A549 (cell line): ENCODE measurements around the gene ALDH1B1.

Experiments used
- CTCF ChIP-seq: fragments of >200 bp; sonication (Bioruptor Twin); formaldehyde crosslinking; IDR thresholded peaks from 3 replicates; pipeline ENCODE4 v1.5.1; 2016
- TP53 ChIP-seq: fragments of 250-450 bp; sonication (Bioruptor Pico); IDR thresholded peaks from 2 replicates; pipeline ENCODE4 v1.5.0; 2021; ENCODE audit warnings: mild to moderate bottlenecking, moderate library complexity

DNA sequence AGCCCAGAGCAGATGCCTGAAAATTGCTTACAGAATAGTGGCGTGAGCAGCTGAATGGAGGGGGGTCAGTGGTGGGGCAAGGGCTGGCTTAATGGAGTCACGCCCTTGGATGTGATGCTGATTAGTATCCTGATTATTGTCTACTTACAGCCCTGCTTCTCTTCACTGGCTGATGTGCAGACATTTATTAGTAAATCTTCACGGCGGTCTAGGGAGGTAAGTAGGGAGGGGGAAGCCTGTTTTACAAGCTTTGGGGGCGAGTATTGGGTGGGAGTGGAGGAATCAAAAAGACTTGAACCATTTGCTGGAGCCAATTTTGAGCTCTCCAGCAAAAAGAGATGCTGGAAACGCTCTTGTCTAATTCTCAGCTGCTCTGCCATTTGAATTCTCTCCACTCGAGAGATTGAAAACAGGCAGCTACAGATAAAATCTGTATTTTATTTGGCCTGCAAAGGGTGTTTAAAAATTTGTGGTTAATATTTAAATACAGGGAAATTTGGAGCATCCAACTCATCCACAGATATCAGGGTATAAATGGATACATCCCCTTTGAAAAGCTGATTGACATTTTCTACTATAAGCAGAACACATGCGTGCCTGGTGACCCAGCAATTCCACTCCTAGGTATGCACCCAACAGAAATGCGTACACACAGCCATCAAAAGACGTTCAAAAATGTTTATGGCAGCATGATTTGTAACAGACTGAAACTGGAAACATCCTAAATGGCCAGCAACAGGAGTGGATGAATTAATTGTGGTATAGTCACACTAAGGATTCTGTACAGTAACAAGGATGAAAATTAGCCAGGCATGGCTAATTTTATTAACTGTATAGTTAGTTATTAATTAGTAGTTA is 19.5 kb upstream of the ALDH1B1 start:
- no peak for TF ChIP-seq TP53 (CRISPR knock-in tag)
- no peak for TF ChIP-seq CTCF
